ENCODE results near the gene ZNF444.

DNA sequence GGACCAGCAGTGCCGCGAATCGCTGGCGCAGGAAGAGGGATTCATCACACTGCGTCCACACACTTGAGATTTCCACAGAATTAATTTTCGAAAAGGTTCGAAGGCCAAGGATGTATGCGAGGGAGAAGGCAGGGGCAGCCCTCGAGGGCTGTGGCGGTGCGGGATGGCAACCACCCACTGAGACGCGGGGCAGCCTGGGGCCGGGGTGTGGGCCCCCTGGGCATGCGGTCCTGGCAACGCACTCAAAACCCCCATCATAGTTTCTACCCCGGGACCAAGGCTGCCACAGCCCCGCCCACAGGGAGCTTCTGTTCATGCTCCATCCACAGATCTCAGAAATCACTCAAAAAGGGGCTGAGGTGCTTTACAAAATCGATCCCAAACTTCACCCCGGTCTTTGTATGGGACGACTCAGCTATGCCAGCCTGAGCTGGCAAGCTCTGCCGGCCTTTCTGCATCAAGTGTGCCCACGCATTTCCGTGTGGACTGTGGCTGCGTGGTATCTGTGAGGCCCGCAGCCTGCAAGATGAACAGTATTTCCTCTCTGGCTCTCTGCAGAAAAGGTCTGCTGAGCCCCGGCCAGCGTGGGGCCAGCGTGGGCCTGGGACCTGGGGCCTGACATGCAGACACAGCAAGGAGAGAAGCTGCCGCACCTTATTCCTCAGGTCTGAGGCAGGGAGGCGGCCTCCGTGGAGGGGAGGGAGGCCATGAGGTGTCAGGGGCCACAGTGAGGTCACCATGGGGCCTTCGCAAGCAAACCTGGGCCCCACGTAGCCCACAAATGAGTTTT lies 39.1 kb upstream of the ZNF444 start:
- TF ChIP-seq, protein P1, sequence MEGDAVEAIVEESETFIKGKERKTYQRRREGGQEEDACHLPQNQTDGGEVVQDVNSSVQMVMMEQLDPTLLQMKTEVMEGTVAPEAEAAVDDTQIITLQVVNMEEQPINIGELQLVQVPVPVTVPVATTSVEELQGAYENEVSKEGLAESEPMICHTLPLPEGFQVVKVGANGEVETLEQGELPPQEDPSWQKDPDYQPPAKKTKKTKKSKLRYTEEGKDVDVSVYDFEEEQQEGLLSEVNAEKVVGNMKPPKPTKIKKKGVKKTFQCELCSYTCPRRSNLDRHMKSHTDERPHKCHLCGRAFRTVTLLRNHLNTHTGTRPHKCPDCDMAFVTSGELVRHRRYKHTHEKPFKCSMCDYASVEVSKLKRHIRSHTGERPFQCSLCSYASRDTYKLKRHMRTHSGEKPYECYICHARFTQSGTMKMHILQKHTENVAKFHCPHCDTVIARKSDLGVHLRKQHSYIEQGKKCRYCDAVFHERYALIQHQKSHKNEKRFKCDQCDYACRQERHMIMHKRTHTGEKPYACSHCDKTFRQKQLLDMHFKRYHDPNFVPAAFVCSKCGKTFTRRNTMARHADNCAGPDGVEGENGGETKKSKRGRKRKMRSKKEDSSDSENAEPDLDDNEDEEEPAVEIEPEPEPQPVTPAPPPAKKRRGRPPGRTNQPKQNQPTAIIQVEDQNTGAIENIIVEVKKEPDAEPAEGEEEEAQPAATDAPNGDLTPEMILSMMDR (IDR thresholded peaks at IDR 0.05; ENCODE audit: extremely low read depth in 1 of 2, insufficient read depth in 1 of 2, low read depth in 1 of 2, low read length in 2 of 2) = no peak
- no peak for TF ChIP-seq POLR2AphosphoS5 (IDR thresholded peaks at IDR 0.05; ENCODE audit: insufficient read depth, low read depth, low read length)
- no peak for TF ChIP-seq EZH2 (IDR thresholded peaks at IDR 0.05; ENCODE audit: borderline replicate concordance, low read depth, low read length, severe bottlenecking)
- no peak for TF ChIP-seq POLR2A (IDR thresholded peaks at IDR 0.05; ENCODE audit: low read depth, low read length)
- TF ChIP-seq, protein P2, sequence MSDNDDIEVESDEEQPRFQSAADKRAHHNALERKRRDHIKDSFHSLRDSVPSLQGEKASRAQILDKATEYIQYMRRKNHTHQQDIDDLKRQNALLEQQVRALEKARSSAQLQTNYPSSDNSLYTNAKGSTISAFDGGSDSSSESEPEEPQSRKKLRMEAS (IDR thresholded peaks at IDR 0.05; ENCODE audit: insufficient read depth, insufficient read length) = no peak
- no peak for TF ChIP-seq FOS (IDR thresholded peaks at IDR 0.05; ENCODE audit: borderline replicate concordance, insufficient read depth, low read length)

Data from endothelial cell of umbilical vein (primary cell).